LNCaP clone FGC (cell line): ENCODE data around the gene ADGRB3.

Source experiments
- DNase-seq: peaks from one replicate; pipeline ENCODE4 v3.0.0-alpha.2; 2011; ENCODE audit warnings: low read depth
- H3K4me3 ChIP-seq: 2 replicates; pipeline ENCODE4 v1.5.1; 2011; ENCODE audit warnings: mild to moderate bottlenecking, low read depth, low read length, control low read depth
- TF ChIP-seq, protein P1 (sequence below): IDR thresholded peaks from 2 replicates; pipeline ENCODE4 v1.5.1; 2012; ENCODE audit warnings: mild to moderate bottlenecking; ENCODE audit not compliant: control insufficient read depth, insufficient read depth; ENCODE audit errors: extremely low read depth

Gene ADGRB3

DNA sequence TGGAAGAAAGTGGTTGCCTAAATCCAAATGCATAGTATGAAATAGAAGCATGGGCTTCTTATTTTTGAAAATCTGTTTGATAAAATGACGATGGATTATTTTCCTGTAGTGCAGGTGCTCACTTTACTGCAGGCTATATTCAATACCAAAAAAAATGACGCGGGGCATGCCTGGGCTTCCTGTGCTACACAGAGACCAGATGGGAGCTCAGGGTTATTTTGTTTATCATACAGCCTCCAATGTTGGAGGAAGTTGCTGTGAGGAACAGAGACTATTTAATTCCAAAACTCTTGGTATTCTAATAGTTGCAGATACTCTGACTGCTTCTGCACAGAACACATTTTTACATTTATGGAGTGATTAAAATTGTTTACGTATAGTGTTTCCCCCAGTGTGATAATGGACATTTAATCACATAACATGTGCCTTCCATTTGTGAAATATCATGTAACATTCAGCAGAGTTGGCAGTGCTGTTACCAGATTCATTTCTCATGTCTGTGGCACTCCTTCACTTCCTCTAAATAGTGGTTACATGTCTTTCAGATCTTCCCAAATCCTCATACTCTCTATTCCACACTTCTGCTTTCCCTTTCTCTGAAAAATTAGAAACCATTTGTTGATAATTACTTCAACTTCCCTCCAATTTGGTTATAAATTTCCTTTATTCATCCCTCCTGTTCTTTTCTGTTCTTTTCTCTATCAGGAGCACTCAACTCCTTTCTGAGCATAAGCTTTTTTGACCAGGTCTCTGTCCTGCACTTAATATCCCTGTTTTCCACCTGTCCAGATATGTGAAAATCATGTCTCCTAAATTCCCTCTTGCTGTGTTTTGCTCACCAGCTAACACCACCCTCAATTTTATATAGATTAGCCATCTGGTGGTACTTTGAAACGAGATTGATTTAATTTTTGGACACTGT, 121.6 kb downstream of the ADGRB3 start:
- no peak for DNase-seq
- TF ChIP-seq, protein P1, sequence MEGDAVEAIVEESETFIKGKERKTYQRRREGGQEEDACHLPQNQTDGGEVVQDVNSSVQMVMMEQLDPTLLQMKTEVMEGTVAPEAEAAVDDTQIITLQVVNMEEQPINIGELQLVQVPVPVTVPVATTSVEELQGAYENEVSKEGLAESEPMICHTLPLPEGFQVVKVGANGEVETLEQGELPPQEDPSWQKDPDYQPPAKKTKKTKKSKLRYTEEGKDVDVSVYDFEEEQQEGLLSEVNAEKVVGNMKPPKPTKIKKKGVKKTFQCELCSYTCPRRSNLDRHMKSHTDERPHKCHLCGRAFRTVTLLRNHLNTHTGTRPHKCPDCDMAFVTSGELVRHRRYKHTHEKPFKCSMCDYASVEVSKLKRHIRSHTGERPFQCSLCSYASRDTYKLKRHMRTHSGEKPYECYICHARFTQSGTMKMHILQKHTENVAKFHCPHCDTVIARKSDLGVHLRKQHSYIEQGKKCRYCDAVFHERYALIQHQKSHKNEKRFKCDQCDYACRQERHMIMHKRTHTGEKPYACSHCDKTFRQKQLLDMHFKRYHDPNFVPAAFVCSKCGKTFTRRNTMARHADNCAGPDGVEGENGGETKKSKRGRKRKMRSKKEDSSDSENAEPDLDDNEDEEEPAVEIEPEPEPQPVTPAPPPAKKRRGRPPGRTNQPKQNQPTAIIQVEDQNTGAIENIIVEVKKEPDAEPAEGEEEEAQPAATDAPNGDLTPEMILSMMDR, result no peak
- no peak overlapping the region for H3K4me3 ChIP-seq

DNA sequence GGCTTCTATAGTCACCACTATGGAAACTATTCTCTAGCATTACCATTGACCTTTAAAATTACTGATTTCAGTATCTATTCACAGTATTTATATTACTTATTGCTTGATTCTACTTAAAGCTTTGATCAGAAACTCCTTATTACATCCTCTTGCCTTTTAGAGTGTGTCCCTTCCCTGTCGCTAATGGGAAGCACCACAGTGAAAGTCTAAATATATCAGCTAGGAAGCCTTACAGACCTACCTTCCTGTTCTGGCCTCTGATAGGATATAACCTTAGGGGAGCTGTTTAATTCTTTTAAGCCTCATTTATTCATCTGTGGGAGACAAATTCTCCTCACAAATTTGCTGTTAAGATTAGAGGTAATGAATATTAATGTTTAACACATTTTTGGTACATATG, 122.7 kb downstream of the ADGRB3 start:
- TF ChIP-seq, protein P1, result no peak
- no peak overlapping the region for H3K4me3 ChIP-seq
- DNase-seq, result no peak

DNA sequence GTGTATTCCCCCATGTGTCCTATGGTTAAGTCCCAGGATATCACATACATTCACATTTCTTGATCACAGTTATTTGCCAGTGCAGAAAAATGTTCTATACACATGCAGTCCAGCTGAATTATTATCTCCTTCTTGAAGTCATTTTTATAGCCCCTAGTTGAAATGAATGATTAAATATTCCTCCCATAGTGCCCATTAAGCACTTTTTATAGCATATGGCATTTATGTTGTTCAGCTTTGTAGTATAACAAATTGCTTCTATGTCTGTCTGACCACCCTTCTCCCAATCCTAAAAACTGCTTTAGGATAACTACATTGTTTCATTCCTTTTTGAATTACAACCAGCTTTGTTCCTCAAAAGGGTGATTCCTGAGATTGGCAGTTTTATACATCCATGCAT, 123.5 kb downstream of the ADGRB3 start:
- TF ChIP-seq, protein P1, result no peak
- no peak overlapping the region for H3K4me3 ChIP-seq
- no peak for DNase-seq

DNA sequence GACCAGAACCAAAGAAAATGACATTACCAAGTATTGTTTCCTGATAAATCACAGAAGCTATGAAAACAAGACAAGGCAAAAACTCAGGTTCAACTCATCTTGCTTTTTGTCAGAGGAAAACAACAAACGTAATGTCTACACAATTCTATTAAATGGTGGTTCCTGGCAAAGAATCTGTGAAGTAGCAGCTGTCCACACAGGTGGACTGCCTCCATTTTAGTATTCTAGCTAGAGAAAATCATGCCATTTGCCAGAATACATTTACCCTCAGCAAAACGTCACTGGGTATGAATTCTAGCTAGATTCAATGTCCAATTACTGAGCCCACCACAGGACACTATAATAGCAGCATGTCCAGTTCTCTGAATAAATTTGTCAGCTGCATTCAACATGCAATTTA, 125.4 kb downstream of the ADGRB3 start:
- H3K4me3 ChIP-seq, result no peak overlapping the region
- TF ChIP-seq, protein P1, result no peak
- DNase-seq, result no peak

DNA sequence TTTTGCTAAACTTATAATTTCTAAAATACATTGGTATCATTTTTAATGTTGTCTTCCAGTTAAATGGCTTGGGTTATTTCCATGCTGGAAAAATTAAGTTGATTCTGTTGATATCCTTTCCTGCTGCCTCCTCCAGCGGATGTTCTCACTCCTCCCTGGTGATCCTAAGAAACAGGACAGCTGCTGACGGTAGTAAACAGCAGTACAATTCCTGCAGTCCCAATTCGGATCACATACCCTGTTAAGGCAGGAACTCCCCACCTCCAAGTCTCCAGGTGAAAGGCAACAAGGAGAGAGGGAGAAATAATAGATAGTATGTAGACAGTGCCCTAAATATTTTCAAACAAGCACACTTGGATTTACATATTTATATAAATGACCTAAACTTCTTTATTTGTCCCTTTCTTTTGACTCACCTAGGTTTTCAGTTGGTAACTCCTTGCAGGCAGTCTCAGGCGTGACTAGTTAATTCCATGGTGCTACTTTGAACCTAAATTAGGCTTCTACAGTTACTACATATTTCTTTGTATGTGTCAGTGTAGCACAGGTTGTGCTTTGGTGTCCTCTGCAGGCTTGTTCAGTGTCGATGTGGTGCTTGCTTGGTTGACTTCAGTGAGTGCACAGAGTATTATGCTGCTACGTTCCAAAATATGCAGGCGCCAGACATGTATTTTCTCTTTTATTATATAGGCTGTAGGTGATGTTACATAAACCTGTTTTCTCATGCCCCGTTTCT, 126.0 kb downstream of the ADGRB3 start:
- TF ChIP-seq, protein P1, result no peak
- no peak for DNase-seq
- no peak overlapping the region for H3K4me3 ChIP-seq

DNA sequence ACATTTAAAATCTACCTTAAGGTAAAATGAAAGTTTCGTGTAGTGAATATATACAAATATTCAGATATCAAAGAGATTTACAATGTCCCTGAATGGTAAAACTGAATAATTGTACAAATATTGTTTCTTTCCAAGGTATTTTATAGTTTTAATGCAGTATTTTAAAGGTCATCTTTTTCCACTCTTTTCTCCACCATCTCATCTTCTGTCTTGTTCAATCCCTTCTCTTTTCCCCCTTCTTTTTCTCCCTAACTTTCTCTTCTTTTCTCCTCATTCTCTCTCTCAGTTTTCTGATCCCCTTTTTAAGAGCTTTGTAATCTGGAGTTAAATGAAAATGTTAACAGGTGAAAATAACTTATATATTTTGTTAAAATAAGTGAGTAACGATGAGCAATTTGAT, 126.9 kb downstream of the ADGRB3 start:
- DNase-seq, result no peak
- TF ChIP-seq, protein P1, result no peak
- no peak overlapping the region for H3K4me3 ChIP-seq
